ENCODE data around the gene C3orf52. TPM values are rescaled to one million over a fixed set of nuclear protein-coding genes. Genes with fewer than 3 reads are reported as not detected.

Gene C3orf52
- total RNA-seq, 1 donor from 2014 or later, result 0.32 TPM

DNA sequence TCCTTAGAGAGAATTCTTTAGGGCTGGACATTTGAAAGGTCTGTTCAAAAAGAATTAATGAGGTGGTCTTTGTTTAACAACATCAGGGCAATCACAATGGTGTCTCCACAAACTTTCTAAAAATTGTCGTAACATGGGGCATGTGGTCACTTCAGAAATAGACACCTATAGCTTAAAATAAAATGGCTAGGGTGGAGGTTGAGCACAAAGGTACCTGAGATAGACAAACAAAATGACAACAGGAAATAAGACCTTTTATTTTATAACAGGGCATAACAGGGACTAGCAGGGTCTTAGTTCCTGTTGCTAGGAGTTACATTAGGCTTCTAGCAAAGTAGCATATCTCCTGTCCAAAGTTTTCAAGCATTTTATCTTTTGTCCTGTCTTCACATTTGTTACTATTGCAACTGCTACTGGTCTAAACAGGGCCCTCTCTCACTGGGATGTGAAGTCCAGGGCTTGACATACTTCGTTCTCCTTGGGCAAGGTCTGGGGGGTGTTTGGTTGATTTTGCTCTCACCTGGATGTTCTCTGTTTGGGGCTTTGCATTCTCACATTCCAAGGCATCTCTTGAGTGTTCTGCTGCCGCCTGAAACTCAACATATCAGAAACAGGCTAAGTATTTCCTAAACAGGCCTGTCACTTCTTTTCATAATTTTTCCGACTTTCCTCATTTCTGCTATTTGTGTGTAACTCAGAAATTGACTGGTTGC, 43.9 kb downstream of the C3orf52 start:
- H3K4me3 ChIP-seq, result no peak overlapping the region
- H3K27me3 ChIP-seq, result no peaks in the 10 kb centered on the region
- H3K4me1 ChIP-seq, result no peaks in the 10 kb centered on the region
- DNase-seq (ENCODE audit: low spot score in 2 of 2), result no peak
- TF ChIP-seq, protein P1, sequence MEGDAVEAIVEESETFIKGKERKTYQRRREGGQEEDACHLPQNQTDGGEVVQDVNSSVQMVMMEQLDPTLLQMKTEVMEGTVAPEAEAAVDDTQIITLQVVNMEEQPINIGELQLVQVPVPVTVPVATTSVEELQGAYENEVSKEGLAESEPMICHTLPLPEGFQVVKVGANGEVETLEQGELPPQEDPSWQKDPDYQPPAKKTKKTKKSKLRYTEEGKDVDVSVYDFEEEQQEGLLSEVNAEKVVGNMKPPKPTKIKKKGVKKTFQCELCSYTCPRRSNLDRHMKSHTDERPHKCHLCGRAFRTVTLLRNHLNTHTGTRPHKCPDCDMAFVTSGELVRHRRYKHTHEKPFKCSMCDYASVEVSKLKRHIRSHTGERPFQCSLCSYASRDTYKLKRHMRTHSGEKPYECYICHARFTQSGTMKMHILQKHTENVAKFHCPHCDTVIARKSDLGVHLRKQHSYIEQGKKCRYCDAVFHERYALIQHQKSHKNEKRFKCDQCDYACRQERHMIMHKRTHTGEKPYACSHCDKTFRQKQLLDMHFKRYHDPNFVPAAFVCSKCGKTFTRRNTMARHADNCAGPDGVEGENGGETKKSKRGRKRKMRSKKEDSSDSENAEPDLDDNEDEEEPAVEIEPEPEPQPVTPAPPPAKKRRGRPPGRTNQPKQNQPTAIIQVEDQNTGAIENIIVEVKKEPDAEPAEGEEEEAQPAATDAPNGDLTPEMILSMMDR (IDR thresholded peaks at IDR 0.05), result no peak
- H3K36me3 ChIP-seq, result peaks cover 0 to 3% of the 10 kb centered on the region in 2 donors
- intact Hi-C loops (cut with DNase I), result no loop called here
- no peak overlapping the region for H3K27ac ChIP-seq
- H3K9me3 ChIP-seq, result no peaks in the 10 kb centered on the region

DNA sequence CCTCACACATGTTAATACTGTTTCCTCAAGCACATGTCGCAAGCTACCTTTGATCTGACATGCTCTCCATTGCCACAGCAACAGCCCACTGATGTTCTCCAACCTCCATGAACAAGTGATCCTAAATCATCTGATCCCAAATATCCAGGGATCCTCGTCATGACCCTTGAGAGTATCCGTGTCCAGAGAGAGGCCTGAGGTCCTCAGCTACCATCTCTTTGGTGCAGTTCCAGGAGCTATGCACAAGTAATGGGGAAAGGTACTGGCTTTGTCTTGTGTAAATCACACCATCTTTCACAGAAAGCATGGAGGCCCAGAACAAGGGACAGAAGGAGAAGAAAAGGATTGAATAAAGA, 44.4 kb downstream of the C3orf52 start:
- Histone ChIP-seq H3K27me3 (no peaks in the 10 kb centered on the region), H3K36me3 (peaks cover 0 to 3% of the 10 kb centered on the region in 2 donors), H3K9me3 (no peaks in the 10 kb centered on the region), H3K4me1 (no peaks in the 10 kb centered on the region), H3K27ac (no peak overlapping the region), H3K4me3 (no peak overlapping the region)
- TF ChIP-seq, protein P1 (IDR thresholded peaks at IDR 0.05), result no peak
- DNase-seq (ENCODE audit: low spot score in 2 of 2), result no peak
- intact Hi-C loops (cut with DNase I), result no loop called here

DNA sequence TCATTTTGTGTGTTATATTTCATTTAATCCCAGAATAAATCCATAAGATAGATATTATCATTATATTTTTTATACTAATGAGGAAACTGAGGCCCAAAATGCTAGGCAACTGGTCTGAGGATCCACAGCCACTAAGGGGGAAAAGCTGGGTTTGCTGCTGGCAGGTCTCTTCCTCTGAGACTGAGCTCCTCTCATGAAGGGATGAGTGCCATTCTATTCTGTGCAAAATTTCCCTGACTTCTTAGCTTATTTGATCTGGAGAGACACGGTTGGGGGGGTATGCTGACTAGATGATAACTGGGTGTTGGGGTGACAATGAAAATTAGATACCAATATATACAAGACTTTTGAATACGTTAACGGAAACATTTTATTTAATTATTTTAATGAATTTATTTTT, 44.9 kb downstream of the C3orf52 start:
- no peaks in the 10 kb centered on the region for H3K27me3 ChIP-seq
- intact Hi-C loops (cut with DNase I), result no loop called here
- H3K4me3 ChIP-seq, result no peak overlapping the region
- no peak for DNase-seq (ENCODE audit: low spot score in 2 of 2)
- no peaks in the 10 kb centered on the region for H3K4me1 ChIP-seq
- H3K9me3 ChIP-seq, result no peaks in the 10 kb centered on the region
- H3K27ac ChIP-seq, result no peak overlapping the region
- peaks cover 0 to 3% of the 10 kb centered on the region in 2 donors for H3K36me3 ChIP-seq
- TF ChIP-seq, protein P1 (IDR thresholded peaks at IDR 0.05), result no peak

DNA sequence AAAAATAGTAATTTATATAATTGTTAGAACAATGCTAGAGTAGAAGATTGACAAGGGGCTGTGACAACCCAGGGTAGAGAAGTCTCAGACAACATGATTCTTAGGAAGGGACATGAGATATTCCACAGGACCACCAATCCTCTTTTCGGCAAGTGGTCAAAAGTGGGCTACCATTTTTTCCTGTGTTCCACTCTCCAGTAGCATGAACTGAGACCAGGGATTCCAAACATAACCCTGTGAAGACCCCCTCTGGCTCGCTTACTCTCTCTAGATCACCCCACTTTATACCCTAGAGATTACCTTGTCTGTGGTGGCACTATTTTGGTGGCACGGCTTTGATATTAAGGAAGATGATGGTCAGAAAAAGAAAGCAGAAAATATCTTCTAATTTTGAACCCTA, 45.9 kb downstream of the C3orf52 start:
- TF ChIP-seq, protein P1 (IDR thresholded peaks at IDR 0.05), result no peak

DNA sequence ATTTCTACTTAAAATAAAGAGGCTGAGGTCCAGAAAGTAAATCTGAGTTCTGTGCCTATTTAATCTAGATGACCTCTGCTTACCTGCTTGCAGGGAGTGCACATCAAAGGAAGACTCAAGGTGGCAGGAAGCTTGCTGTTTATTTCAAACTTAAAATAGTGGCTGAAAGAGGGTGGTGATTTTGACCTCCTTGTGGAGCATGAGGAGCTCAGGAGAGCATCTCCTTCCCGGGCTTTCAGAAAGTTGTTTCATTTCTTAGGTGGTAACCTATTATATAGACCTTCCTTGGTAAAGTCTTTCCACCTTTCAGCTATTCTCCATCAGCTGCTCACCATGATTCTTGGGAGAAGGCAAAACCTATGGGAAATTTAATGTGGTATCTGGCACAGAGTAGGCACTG, 46.4 kb downstream of the C3orf52 start:
- Histone ChIP-seq H3K9me3 (no peaks in the 10 kb centered on the region), H3K4me1 (no peaks in the 10 kb centered on the region), H3K4me3 (no peak overlapping the region), H3K36me3 (peaks cover 0 to 3% of the 10 kb centered on the region in 2 donors), H3K27ac (no peak overlapping the region), H3K27me3 (no peaks in the 10 kb centered on the region)
- TF ChIP-seq, protein P1 (IDR thresholded peaks at IDR 0.05), result no peak
- intact Hi-C loops (cut with DNase I), result no loop called here
- no peak for DNase-seq (ENCODE audit: low spot score in 2 of 2)

More for the DNA sequence above, 45.9 kb downstream of the C3orf52 start:
- intact Hi-C loops (cut with DNase I), result no loop called here
- peaks cover 0 to 3% of the 10 kb centered on the region in 2 donors for H3K36me3 ChIP-seq
- no peak overlapping the region for H3K27ac ChIP-seq
- no peaks in the 10 kb centered on the region for H3K27me3 ChIP-seq
- DNase-seq (ENCODE audit: low spot score in 2 of 2), result no peak
- H3K4me3 ChIP-seq, result no peak overlapping the region
- no peaks in the 10 kb centered on the region for H3K9me3 ChIP-seq
- H3K4me1 ChIP-seq, result no peaks in the 10 kb centered on the region
